ENCODE results near the gene DLGAP1.

GRCh38 chr18:3572761-3573160, 882.3 kb downstream of the DLGAP1 start:
- TF ChIP-seq CTCF (conservative IDR thresholded peaks at IDR 0.05 in 1 of 2, IDR thresholded peaks at IDR 0.05 in 1 of 2; ENCODE audit: extremely low read depth in 1 of 2, insufficient read depth in 1 of 2, low read depth in 1 of 2, low read length in 2 of 2) (no peak), EZH2 (IDR thresholded peaks at IDR 0.05; ENCODE audit: borderline replicate concordance, low read length) (no peak)
